HG03439 (cell line): Measurements from ENCODE around the gene CACNG7.
"Not testable (repeated sequence)": the region's sequence is repeated elsewhere in the genome, so short reads cannot be mapped to it uniquely, and the experiment has no call there.

Source experiments
- ATAC-seq: cut with Tn5 transposase; IDR thresholded peaks from one replicate; pipeline ENCODE4 v1.9.1; 2021; ENCODE audit warnings: mild to moderate bottlenecking, moderate library complexity; ENCODE audit not compliant: unreplicated experiment

Gene CACNG7, protein sequence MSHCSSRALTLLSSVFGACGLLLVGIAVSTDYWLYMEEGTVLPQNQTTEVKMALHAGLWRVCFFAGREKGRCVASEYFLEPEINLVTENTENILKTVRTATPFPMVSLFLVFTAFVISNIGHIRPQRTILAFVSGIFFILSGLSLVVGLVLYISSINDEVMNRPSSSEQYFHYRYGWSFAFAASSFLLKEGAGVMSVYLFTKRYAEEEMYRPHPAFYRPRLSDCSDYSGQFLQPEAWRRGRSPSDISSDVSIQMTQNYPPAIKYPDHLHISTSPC

DNA sequence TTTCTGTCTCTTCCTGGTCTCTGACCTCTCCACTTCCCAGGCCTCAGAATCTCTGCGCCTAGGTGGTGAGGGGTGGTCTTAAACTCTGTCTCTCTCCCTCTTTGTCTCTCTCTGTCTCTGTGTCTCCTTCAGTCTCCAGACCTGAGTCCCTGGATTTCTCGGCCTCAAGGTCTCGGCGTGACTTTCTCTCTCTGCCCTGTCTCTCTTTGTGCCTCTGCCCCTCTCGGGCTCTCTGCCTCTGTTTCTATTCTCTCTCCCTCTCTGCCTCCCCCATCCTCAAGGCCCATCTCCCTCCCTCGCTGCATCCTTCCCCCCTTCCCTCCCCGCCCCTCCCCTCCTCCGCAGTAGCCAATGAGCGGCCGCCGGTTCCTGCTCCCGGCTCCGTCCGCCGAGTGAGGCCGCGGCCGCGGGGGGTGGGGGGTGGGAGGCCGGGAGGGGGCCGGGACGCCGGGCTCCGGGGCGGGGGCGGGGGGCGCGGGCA is at the start of gene CACNG7:
Gene CACNG7, plus strand, starts transcription at position 344 of the 481 bp plus-strand sequence. CDS start 3,554 bp downstream, outside the sequence.
- ATAC-seq, result no peak

DNA sequence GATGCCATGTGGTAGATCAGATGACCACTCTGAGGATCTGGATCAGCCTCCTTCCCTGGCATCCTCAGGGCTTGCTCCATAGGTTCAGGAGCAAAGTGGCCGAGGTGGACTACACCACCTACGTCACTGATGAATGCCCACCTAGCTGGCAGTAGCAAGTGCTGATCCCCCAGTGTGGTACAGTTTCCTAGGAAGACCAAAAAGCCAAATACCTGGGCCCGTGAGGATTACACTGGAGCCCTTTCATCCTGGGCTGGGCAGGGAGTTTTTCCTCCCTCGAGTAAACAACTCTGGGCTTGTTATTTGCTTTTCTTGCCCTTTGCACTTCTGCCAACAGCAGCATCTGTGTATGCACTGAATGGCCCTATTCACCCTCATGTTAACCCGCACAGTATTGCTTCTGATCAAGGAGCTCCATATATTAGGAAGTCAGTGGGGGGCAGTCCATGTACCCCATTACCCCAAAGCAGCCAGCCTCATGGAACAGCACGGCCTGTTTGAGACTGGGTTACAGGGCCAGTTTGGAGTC is 44.7 kb upstream of the CACNG7 start:
- no peak for ATAC-seq

- no peak for ATAC-seq
These were observed 43.6 kb upstream of the CACNG7 start for GRCh38 chr19:53865523-53865917.

DNA sequence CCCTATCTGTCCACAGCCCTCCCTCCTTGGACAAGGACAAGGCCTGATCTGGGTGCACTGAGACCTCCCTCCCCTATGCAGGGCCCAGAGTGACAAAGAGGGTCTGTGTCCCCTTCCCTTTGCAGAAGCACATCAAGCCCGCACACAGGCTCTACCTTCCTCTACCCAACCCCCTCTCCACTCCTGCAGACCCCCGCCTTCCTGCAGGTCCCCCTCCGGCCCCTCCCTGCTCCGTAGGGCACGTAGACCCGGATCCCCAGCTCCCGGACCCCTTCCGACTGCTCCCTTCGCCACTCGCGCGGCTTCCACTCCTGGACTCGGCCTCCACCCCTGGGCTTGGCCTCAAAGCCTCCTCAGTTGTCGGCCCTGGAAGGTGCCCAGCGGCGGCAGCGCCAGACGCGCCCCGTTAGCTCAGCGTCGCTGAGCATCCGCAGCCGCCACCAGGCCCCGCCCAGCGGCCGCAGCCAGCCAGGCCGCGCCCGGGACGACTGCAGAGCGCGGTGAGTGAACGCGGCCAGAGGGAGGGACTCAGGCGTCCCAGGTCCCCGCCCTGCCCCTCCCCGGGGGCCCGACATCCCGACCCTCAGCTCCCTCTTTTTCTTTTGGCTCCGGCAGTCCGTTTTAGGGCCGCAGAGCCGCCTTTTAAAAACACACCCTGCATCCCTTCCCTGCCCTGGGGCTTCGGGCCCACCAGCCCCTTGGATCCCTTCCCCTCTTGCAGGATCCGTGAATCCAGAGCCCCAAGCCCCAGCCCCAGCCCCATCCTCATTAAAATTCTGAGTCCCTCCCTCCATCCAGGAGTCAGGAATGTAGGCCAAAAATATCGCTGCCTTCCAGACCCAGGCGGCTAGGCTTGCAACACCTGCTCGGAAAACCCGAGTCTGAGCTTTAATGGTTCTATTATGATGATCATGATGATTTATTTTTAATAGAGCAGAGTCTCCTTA is 42.9 kb upstream of the CACNG7 start:
- ATAC-seq, result no peak

DNA sequence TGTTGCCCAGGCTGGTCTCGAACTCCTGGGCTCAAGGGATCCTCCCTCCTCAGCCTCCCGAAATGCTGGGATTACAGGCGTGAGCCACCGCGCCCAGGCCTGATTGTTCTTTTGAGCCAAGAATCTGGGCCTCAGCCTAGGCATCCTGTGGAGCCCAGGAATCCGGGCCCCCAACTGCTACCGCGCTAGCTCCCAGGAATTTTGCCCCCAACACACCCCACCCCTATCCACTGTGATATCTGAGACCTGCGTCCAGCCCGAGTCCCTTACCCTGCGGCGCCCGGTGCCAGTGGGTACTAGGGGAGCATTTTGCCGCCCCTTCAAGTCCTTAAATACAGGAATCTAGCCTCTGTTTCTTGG is 42.2 kb upstream of the CACNG7 start:
- no peak for ATAC-seq

- peak; percentile 62 for ATAC-seq
These were observed 41.6 kb upstream of the CACNG7 start, which contains the start of gene MYADM for GRCh38 chr19:53867225-53868090. Gene MYADM, plus strand, starts transcription at chr19:53867883. Its CDS starts 5,647 bp downstream, at chr19:53873530.

- no peak for ATAC-seq
These were observed 40.8 kb upstream of the CACNG7 start for GRCh38 chr19:53868091-53868891.

- peak; percentile 38 for ATAC-seq
These were observed 39.9 kb upstream of the CACNG7 start for GRCh38 chr19:53868892-53869804.

GRCh38 chr19:53869805-53870484 is 39.1 kb upstream of the CACNG7 start:
- ATAC-seq, result not testable (repeated sequence)

DNA sequence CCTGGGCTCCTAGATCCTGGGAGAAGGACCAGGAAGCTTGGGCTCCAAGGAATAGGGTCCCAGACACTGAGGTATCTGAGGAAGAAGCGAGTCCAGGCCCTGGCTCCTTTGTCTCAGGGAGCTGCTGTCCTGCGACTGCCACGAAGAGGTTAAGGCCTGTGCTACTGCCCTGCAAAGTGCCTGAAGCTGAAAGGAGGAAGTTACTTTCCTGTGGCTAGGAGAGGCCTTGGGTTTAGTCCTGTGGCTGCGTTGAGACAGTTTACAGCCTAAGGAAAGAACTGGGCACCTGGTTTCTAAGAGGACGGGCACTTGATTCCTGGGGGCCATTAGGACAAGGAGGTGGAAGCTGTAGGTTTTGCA is 38.6 kb upstream of the CACNG7 start:
- ATAC-seq, result no peak

GRCh38 chr19:53871454-53871853 is 37.6 kb upstream of the CACNG7 start:
- ATAC-seq, result no peak

DNA sequence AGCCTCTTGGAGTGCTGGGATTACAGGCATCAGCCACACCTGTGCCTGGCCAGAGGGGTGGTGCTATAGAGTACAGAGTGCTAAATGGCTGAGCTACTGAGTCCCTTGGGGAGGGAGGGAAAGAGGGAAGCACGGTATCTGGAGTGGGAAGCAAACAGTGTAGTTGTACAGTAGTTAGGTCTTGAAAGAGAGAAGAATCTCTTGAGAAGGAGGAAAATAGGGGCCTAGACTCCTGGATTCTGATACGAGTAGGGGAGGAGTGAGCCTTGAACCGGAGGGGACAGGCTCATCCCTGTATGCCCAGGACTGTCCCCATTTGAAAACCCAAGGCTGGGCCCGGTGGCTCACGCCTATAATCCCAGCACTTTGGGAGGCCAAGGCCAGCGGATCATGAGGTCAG is 36.3 kb upstream of the CACNG7 start:
- ATAC-seq, result no peak

- no peak for ATAC-seq
These were observed 35.1 kb upstream of the CACNG7 start for GRCh38 chr19:53873773-53874605.

- no peak for ATAC-seq
These were observed 34.5 kb upstream of the CACNG7 start for GRCh38 chr19:53874606-53874990.

DNA sequence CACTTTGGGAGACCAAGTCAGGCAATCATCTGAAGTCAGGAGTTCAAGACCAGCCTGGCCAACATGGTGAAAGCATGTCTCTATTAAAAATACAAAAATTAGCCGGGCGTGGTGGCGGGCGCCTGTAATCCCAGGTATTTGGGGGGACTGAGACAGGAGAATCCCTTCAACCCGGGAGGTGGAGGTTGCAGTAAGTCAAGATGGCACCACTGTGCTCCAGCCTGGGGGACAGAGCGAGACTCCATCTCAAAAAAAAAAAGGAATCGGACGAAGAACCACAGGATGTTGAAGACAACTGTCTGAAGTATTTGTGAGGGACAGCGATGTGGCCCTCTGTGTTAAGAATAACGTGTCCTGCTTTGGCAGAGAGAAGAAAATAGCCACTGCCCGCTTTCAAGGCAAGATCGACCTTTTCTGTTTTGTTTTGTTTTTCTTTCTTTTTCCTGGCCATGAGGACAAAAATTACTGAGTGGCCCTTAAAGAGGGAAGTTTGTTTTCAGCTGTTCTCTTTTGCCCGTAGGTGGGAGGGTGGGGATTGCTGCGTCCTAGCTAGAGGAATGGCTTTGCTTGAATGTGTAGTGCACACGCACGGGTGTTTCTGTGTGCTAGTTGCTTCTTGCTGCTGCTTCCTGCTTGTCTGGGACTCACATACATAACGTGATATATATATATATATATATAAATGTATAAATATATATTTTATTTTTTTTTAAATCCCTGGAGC is 33.3 kb upstream of the CACNG7 start:
- ATAC-seq, result no peak

- ATAC-seq, result no peak
These were observed 32.3 kb upstream of the CACNG7 start for GRCh38 chr19:53876651-53877224.
